T-helper 1 cell (primary cell): ENCODE data around the gene OR10J4.
"Not testable (repeated sequence)": the region's sequence is repeated elsewhere in the genome, so short reads cannot be mapped to it uniquely, and the experiment has no call there.

Experiments used
- DNase-seq, 5 donors: peaks; one replicate each; pipeline ENCODE4 v3.0.0-alpha.2; 2012 to 2020
- total RNA-seq, 4 donors: gene quantifications; one replicate each; lab custom pipeline; 2026; lab: John Stamatoyannopoulos, UW

OR10J4 gene
- 0 reads per million in 4 donors for total RNA-seq

DNA sequence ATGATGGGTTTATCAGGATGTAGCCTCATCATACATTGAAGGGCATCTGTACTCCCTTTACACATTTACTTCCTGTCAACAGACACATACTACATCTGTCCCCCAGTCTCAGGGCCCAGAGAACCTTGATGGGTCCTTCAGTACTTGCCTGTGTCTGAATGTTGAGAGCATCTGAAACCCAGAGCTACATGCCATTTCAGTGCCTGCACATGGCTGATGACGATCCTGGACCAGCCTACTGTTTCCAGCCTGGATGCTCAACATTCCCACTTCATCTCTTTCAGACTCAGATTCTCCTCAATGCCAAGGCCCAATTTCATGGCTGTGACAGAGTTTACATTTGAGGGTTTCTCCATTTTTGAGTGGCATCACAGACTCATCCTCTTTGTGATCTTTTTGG, at the start of gene OR10J4:
OR10J4 (plus strand) TSS at position 301 of the 400 bp plus-strand sequence.
- DNase-seq: no peak

DNA sequence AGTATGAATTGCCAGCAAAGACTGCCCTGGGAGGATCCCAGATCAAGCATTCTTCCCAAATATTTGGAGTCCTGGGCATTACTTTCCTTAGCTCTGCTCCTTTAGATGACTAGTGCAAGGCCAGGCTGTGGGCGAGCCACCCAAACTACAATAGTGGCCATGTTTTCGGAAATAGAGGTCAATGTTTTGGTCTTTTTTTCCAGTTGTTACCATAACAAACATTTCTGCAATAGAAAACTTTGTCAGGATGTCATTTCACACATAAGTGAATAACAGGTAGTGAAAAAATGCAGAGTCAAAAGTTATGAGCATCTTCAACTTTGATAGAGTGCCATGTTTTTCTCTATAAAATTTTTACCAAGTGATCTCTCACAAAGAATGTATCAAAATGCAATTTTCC, 25.2 kb upstream of the OR10J4 start:
- DNase-seq: no peak

DNA sequence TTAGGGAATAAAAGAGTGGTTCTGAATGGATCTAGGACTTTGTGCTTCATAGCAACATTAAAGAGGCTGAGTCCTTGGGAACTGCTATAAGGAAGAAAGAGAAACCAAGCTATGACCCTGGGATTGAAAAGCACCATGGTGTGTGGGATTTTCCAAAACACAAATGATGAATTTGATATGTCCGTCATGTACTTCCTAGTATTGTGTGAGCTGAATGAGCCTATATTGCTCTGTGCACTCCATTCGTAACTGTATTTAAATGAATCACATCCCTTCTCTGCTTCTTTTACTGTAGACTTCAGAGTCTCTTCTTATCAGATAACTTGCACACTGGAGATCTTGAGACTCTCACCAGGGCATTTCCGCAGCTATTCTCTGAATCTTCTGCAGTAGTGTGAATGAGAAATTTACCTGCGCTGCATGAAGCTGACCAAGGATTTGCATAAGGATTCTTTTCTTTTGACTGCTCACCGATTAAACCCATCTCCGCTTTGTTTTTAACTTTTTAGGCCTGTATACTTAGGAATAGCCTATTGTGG, 23.1 kb upstream of the OR10J4 start:
- DNase-seq: no peak

DNA sequence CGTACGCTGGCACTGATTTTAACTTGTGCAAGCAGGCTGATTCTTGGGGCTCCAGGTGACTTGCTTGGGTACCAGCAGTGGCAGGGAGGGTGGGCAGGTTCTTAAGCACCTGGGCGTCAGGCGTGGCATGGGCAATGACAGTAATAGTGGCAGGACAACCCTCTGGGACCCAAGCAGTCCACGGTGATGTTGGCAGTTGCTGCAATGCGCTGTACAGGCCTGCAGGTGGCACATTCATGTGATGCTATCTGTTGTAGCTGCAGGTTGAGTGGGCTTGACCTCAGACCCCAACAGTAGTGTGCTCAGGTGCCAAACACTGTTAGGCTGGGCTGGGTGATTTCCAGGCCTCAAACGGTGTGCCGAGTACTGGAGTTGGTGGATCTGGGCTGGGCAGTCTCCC, 10.2 kb upstream of the OR10J4 start:
- no peak for DNase-seq

DNA sequence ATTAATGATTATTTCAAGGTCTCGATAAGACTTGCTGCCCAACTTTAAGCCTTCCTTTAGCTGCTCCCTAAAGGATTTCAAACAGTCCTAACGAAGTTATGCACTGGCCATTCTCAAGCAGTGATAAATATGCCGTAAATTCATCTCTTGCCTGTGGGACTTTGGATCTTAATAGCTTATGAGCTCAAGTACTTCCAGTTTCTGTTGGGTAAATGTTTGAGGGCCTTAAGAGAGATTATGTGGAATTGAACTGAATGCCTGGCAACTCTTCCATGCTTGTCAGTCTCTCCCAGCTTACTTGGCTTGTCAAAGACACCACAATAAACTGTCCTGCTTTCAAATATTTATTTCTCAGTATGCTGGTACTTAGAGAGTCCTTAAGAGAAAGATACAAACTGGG, 3.5 kb upstream of the OR10J4 start:
- no peak for DNase-seq

DNA sequence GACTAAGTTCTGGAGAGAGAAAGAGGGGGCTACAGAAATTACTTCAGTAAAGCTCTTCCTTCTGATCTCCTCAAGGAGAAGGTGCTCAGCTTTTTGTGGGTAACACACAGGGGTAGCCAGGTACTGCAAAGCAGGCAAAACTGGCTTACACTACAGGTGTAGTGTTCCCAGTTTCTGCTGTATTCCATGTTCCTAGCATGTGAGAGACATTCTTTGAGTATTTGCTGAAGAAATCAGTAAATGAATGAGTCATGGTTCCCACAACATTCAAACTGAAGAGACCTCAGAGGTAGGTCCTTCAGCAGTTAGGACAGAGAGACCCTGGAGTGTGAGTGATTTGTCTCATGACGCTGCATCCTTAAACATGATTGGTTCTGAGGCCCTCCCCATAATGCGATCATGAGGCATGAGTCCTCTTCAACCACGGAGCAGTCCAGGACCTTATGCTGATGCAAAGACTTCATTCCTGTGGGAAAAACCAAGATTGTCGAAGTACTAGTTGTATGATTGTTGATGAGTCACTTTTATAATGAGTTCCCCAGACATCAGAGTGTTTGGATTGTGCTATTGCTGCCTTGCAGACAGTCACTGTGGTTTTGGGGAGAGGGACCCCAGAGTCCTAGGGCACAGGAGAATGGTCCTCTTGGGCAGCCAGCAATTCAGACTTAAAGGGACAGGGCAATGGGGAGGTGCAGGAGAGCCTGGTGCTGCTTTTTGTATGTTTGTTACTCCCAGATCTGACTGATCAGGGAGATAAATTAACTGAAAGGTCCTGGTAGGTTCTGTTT, 2.7 kb upstream of the OR10J4 start:
- DNase-seq: no peak

DNA sequence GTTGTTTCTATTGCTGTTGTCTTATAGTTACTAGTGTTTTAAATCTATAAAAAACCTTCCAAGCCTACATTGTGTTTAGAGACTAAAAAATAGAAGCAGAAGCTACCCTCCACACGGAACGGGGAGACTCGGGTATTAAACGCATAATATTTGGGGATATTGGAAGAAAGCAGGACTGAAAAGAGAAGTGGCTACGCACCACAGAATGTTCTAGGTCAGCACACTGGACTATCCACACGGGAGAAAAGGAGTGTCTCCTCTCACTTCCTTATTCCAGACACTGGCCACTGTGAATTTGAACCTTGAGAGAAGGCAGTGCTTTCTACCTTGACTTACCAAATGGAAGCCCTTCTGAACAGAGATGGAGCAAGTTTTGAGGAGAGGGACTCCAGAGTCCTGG, 1.0 kb upstream of the OR10J4 start:
- DNase-seq: no peak

DNA sequence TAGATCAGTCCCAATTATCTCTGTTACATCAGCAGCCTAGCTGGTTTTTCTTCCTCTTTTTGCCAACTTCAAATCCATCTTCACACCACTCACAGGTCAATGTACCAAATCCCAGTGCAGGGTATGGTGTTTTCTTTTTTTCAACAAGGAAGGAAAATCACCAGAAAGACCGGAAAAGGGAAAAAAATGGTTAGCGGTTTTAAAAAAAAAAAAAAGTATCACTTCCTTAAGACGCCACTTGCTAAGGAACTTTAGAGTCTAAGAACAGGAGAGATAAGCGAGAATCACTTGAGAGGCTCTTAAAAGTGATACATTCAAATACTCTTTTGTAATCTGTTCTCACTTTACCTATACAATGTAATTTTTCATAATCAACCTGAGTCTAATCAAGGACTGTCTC, 4.5 kb downstream of the OR10J4 start:
- no peak for DNase-seq

DNA sequence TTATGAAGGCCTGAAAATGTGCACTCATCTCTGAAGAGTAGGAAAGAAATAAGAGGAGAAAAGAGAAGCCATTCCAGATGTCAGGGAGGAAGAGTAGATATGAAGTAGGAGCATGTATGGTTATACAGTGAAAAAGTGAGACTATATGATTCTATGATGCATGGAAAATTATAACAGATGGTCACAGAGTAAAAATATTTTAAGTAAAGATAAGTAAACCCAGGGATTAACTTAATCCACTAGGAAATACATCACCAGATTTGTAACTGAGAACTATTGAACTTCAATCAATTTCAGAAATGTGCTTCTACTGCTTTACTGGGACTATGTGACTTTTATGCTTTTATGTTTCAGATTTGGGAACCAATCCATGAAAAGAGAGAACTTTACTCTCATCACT, 7.4 kb downstream of the OR10J4 start, which contains the start of gene OR10J1:
OR10J1 (plus strand) TSS at position 301 of the 400 bp plus-strand sequence; CDS start at position 371, 70 bp downstream.
- DNase-seq: no peak

DNA sequence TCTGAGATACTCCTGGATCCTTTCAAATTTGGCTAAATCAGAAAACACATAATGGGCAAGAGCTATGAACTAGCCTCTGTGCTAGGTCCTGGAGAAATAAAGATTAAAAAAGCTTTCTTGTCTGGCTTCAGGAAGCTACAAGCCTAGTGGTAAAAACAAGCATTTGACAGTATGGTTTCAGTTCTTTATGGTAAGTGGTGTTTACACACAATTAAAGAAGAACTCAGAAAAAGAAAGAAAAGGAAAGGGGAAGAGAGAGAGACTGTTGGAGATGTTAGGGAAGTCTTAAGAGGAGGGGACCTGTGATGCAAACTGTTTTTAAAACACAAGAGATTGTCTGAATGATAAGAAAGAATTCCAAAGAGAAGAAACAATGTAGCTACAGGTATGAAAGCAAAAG, 9.4 kb downstream of the OR10J4 start:
- no peak for DNase-seq

DNA sequence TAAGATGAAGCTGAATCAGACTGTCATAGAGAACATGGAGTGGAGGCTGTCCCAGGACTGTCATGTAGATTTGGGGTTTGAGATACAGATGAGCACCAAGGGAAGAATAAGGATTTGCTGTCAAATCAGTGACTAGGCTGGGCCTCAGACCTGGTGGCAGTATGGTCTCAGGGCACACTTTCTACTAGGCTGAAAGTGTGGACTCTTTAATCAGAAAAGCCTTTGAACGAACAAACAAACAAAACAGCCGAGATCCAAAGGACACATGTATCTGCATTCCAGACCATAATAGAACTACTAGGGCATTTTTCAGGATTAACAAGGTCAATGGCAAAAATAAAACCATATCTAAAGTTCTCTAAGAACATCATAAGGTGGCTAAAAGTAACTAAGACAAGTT, 10.4 kb downstream of the OR10J4 start:
- DNase-seq: no peak

DNA sequence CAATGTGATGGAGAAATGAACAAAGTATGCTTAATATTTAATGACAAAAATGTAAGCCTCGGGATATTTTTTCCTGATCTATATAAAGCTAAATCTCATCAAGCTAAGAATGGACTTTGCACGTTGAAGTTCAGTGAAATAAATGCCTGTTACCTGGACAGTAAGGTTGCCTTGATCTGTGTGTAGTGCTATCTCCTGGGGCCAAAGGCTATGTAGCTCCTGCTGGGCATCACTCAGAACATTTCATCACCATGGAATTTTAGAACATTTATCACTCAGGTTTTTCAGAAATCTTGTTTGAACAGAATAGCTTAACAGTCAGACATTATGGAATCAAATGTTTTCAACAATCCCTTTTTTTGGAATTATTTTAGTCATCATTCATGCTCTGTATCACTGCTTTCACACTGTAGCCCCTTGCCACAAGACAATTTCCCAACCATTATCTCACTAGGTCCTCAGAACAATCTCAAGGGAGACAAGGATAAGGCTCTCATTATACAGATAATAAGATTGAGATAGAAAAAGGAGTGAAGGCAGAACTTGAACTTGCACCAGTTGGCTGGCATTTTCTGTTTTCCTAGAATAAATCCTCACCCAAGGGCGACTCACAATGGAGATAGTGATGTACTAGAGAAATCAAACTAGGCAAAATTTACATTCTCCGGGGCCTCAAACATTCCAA, 11.2 kb downstream of the OR10J4 start:
- DNase-seq: no peak

DNA sequence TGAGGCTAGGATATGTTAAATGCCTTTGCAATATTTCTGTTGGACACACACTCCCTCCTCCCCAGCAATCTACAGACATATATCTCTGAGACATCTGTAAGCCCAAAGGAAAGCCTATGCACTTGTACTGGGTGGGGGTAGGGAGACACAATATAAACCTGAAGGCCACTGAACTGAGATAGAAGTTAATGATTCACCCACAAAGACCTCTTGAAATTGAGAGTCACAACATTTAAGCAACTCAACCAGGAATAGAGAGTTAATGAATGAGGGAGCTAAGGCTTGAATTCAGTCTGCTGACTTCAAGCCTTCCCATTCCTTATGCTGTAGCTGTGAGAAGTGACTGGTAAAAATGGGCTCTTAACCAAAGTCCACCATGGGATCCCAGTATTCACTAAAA, 12.5 kb downstream of the OR10J4 start:
- DNase-seq: no peak

DNA sequence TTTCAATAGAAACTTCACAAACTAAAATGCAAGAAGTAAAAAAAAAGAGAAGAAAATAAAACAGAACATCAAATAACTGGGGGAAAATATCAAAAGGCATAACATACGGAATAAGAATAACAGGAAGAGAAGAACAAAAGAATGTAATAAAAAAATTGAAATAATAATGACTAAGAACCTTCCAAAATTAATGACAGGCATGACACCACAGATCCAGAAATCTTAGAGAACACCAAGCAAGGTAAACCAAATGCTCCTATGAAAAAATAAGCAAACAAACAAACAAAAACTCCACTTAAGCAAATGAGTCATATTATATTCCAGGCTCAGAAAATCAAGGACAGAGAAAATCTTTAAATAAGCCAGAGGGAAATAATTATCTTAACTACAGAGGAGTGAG, 16.2 kb downstream of the OR10J4 start:
- DNase-seq: no peak

DNA sequence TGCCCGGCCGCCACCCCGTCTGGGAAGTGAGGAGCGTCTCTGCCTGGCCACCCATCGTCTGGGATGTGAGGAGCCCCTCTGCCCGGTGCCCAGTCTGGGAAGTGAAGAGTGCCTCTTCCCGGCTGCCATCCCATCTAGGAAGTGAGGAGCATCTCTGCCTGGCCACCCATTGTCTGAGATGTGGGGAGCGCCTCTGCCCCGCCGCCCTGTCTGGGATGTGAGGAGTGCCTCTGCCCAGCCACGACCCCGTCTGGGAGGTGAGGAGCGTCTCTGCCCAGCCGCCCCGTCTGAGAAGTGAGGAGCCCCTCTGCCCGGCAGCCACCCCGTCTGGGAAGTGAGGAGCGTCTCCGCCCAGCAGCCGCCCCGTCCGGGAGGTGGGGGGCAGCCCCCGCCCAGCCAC, 17.6 kb downstream of the OR10J4 start:
- DNase-seq: not testable (repeated sequence)

DNA sequence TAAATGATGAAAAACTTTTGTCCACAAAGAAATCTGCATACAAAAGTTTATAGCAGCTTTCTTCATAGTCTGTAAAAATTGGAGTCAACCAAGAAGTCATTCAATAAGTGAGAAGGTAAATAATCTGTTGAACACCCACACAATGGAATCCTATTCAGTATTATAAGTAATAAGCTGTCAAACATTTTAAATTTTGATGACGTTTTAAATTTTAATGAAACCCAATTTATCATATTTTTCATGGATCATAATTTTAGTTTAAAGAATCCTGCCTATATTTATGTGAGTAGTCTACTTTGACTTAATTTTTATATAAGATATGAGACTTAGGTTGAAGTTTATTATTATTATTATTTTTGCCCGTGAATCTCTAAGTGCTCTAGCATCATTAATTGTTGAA, 27.5 kb downstream of the OR10J4 start:
- DNase-seq: no peak

DNA sequence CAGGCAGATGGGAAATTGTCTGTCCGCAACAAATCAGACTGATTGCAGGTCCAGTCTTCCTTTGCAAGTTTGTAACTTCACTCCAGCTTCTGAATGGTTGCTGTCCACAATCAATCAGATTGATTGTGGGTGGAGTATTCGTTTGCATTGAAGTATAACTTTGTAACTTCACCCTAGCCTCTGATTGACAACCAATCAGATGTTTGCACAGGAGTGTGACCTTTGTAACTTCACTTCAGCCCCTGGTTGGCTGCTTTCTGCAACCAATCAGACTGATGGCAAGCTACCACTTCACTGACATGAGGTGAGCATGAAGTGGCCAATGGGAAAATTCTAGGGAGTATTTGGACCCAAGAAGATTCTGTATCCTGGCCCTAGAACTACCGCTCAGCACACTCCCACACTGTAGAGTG, 33.2 kb downstream of the OR10J4 start:
- DNase-seq: no peak

DNA sequence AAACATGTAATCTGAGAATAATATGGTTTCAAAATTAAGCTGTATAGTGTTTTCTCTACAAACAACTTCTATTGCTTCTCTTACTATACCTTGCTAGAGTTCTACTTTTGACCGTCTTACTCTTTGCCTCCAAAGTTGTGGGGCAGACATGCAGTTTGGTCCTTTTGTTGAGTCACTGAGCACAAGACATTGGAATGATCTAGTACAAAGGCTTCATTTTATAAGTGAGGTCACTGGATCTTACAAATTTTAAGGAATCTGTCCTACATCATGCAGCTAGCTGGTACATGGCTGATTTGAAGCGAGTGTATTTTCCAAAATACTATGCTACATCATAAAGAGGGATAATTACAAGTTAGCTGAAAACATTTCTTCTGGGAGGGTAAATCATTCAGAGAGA, 36.3 kb downstream of the OR10J4 start:
- DNase-seq: no peak

DNA sequence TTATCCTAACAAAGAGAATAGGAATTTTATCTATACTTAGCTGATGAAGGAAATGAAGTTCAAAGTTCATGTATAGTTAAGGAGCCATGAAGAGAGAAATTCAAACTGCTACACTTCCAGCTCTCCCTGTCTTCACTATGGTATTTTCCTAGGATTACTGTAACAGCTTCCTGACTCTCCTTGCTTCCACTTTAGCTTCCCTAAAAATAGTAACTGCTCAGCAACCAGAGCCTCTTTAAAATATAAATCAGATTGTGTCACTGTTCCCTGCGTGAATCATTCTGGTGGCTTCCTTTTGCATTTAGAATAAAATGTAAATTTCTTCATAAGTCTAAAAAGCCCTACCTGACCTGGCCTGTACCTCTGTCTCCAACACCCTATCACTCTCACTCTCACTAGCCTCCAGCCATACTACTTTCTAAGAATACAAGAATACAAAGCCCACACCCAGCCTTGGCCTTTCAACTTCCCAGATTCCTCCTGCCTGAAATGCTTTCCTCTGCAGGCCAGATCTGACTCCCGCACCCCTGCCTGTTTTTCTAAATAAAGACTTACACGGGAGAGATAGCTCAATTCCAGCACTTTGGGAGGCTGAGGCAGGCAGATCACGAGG, 38.0 kb downstream of the OR10J4 start:
- no peak for DNase-seq

DNA sequence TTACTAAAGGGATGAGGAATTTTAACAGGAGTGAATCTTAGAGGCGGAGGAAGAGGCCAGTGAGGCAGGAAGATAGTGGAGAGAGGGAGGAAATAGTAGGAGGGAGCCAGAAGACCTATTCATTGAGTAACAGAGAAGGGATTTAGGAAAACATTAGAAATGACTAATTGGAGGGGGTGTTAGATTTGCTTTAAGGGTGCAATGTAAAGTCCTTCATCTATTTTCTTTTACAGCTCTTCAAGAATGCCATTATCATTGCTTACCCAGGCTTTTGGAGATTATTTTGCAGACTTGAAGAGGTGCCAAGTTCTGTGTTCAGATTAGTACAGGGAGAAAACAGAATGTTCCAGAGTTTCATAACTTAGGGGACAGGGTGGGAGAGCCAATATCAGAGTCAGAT, 41.3 kb downstream of the OR10J4 start:
- no peak for DNase-seq

DNA sequence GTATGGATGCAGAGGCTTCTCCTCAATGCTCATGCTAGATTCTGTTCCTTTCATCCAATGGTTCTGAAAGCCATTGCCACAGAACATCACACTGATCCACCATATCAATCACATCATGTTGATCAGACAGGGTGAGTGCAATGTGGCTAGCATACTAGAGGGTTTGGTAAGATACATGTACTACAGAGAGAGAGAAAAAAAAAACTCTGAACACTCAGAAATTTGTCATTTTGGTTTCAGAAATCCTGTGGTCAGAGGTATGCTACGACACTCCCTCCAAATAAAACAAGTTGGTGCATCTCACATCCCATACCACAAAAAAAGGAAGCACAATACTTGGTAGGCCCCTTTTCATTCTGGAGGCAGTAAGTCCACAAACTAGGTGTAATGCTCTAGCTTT, 42.9 kb downstream of the OR10J4 start:
- DNase-seq: no peak
